Measurements from ENCODE around the gene FGD4. TPM values are rescaled to one million over a fixed set of nuclear protein-coding genes. Genes with fewer than 3 reads are reported as not detected.
A peak's percentile ranks its signal among the peaks of the same experiment; 100 is the strongest.

Gene FGD4
- total RNA-seq, 1 donor from 2014 or later: 11.0 TPM

GRCh38 chr12:32398816-32399369 lies 465 bp upstream of the FGD4 start:
- TF ChIP-seq, protein P1, sequence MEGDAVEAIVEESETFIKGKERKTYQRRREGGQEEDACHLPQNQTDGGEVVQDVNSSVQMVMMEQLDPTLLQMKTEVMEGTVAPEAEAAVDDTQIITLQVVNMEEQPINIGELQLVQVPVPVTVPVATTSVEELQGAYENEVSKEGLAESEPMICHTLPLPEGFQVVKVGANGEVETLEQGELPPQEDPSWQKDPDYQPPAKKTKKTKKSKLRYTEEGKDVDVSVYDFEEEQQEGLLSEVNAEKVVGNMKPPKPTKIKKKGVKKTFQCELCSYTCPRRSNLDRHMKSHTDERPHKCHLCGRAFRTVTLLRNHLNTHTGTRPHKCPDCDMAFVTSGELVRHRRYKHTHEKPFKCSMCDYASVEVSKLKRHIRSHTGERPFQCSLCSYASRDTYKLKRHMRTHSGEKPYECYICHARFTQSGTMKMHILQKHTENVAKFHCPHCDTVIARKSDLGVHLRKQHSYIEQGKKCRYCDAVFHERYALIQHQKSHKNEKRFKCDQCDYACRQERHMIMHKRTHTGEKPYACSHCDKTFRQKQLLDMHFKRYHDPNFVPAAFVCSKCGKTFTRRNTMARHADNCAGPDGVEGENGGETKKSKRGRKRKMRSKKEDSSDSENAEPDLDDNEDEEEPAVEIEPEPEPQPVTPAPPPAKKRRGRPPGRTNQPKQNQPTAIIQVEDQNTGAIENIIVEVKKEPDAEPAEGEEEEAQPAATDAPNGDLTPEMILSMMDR (IDR thresholded peaks at IDR 0.05; ENCODE audit: insufficient read depth, low read length, poor library complexity, severe bottlenecking): no peak
- Histone ChIP-seq H3K36me3 (ENCODE audit: control insufficient read depth, insufficient read depth, low read length) (no peaks in the 10 kb centered on the region), H3K4me3 (ENCODE audit: low read depth, low read length) (peak overlapping the region; percentile 80), H3K27me3 (ENCODE audit: control insufficient read depth, insufficient read depth, low read length) (no peaks in the 10 kb centered on the region)
- DNase-seq (ENCODE audit: low read depth): no peak

GRCh38 chr12:32400114-32400672 lies 835 bp downstream of the FGD4 start:
- DNase-seq (ENCODE audit: low read depth): no peak
- Histone ChIP-seq H3K4me3 (ENCODE audit: low read depth, low read length) (peak overlapping the region; percentile 80), H3K36me3 (ENCODE audit: control insufficient read depth, insufficient read depth, low read length) (no peaks in the 10 kb centered on the region), H3K27me3 (ENCODE audit: control insufficient read depth, insufficient read depth, low read length) (no peaks in the 10 kb centered on the region)
- TF ChIP-seq, protein P1 (IDR thresholded peaks at IDR 0.05; ENCODE audit: insufficient read depth, low read length, poor library complexity, severe bottlenecking): no peak

- H3K4me3 ChIP-seq (ENCODE audit: low read depth, low read length): peak overlapping the region; percentile 80
Measured at GRCh38 chr12:32400866-32401265, 1.5 kb downstream of the FGD4 start.

GRCh38 chr12:32402170-32402569 lies 2.8 kb downstream of the FGD4 start:
- H3K4me3 ChIP-seq (ENCODE audit: low read depth, low read length): no peak overlapping the region
- no peak for DNase-seq (ENCODE audit: low read depth)
- no peaks in the 10 kb centered on the region for H3K27me3 ChIP-seq (ENCODE audit: control insufficient read depth, insufficient read depth, low read length)
- TF ChIP-seq, protein P1 (IDR thresholded peaks at IDR 0.05; ENCODE audit: insufficient read depth, low read length, poor library complexity, severe bottlenecking): no peak
- H3K36me3 ChIP-seq (ENCODE audit: control insufficient read depth, insufficient read depth, low read length): no peaks in the 10 kb centered on the region

More at GRCh38 chr12:32400866-32401265, 1.5 kb downstream of the FGD4 start:
- TF ChIP-seq, protein P1 (IDR thresholded peaks at IDR 0.05; ENCODE audit: insufficient read depth, low read length, poor library complexity, severe bottlenecking): no peak
- Histone ChIP-seq H3K27me3 (ENCODE audit: control insufficient read depth, insufficient read depth, low read length) (no peaks in the 10 kb centered on the region), H3K36me3 (ENCODE audit: control insufficient read depth, insufficient read depth, low read length) (no peaks in the 10 kb centered on the region)
- no peak for DNase-seq (ENCODE audit: low read depth)

- no peaks in the 10 kb centered on the region for H3K36me3 ChIP-seq (ENCODE audit: control insufficient read depth, insufficient read depth, low read length)
- H3K4me3 ChIP-seq (ENCODE audit: low read depth, low read length): no peak overlapping the region
- TF ChIP-seq, protein P1 (IDR thresholded peaks at IDR 0.05; ENCODE audit: insufficient read depth, low read length, poor library complexity, severe bottlenecking): no peak
- no peaks in the 10 kb centered on the region for H3K27me3 ChIP-seq (ENCODE audit: control insufficient read depth, insufficient read depth, low read length)
- DNase-seq (ENCODE audit: low read depth): no peak
Measured at GRCh38 chr12:32402946-32403345, 3.6 kb downstream of the FGD4 start.

DNA sequence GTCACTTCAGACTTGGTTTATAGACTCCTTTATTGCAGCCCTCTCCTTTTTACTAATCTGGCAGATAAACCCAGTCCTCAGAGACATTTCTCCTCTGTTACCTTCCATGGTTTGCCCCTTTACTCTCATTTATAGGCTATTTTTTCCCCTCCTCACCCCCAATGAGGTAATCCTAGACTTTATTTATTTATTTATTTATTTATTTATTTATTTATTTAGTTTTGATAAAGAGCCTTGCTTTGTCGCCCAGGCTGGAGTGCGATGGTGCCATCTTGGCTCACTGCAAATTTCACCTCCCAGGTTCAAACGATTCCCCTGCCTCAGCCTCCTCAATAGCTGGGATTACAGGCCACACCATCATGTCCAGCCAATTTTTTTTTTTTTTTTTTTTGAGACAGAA lies 8.4 kb downstream of the FGD4 start:
- no peak for DNase-seq (ENCODE audit: low read depth)
- TF ChIP-seq, protein P1 (IDR thresholded peaks at IDR 0.05; ENCODE audit: insufficient read depth, low read length, poor library complexity, severe bottlenecking): no peak
- no peak overlapping the region for H3K4me3 ChIP-seq (ENCODE audit: low read depth, low read length)
- H3K36me3 ChIP-seq (ENCODE audit: control insufficient read depth, insufficient read depth, low read length): no peaks in the 10 kb centered on the region
- H3K27me3 ChIP-seq (ENCODE audit: control insufficient read depth, insufficient read depth, low read length): no peaks in the 10 kb centered on the region

Data from kidney epithelial cell (primary cell).